Measurements from ENCODE around the gene C2CD4D. TPM values are rescaled to one million over a fixed set of nuclear protein-coding genes. Genes with fewer than 3 reads are reported as not detected.

C2CD4D gene
- total and polyA plus RNA-seq, 2 of the 13 experiments (the other 11 are each of a cell fraction or from before 2014, with no cell fraction given): not detected

GRCh38 chr1:151853411-151853943 is 13.9 kb upstream of the C2CD4D start, which contains the start of gene THEM5:
THEM5 (minus strand) TSS chr1:151853712; CDS start chr1:151853565, 147 bp downstream.
- TF ChIP-seq STAT5B (CRISPR knock-in tag; IDR thresholded peaks at IDR 0.05) (no peak), ZHX2 (IDR thresholded peaks at IDR 0.05; ENCODE audit: low read depth) (no peak), ZHX2 (CRISPR knock-in tag; IDR thresholded peaks at IDR 0.05; ENCODE audit: borderline replicate concordance) (no peak), ELK4 (CRISPR knock-in tag; IDR thresholded peaks at IDR 0.05; ENCODE audit: borderline replicate concordance) (no peak), ZFP62 (CRISPR knock-in tag; IDR thresholded peaks at IDR 0.05) (no peak), SMARCE1 (IDR thresholded peaks at IDR 0.05; ENCODE audit: borderline replicate concordance) (no peak), SNRNP70 (IDR thresholded peaks at IDR 0.05; ENCODE audit: low read depth, low read length) (no peak), ZFP36 (IDR thresholded peaks at IDR 0.05; ENCODE audit: borderline replicate concordance, low read depth, low read length, partially characterized antibody) (no peak), HDAC2 (CRISPR knock-in tag; IDR thresholded peaks at IDR 0.05) (no peak), ZNF235 (CRISPR knock-in tag; IDR thresholded peaks at IDR 0.05; ENCODE audit: borderline replicate concordance) (no peak)

More at GRCh38 chr1:151853411-151853943, 13.9 kb upstream of the C2CD4D start, which contains the start of gene THEM5:
- H2AFZ ChIP-seq (ENCODE audit: low read length): no peak within 1 kb of the TSS
- no peaks in the 10 kb centered on the region for H3K4me1 ChIP-seq (ENCODE audit: insufficient read depth, low read length)
- DNase-seq (ENCODE audit: low spot score) (no peak), ATAC-seq (no peak), FAIRE-seq (no peak)
- H3K9ac ChIP-seq (ENCODE audit: insufficient read depth, low read depth, low read length): no peak within 1 kb of the TSS
- no TSS peak for BruUV-seq (replicated peaks)
- POLR2A ChIA-PET: no interaction called here
- no peaks in the 10 kb centered on the region for H3K9me3 ChIP-seq (ENCODE audit: low read length)
- no peaks in the 10 kb centered on the region for H3K79me2 ChIP-seq (ENCODE audit: insufficient read depth, low read length)
- in situ Hi-C loops (cut with HindIII; ENCODE audit: extremely low pct_ligation_motif_present, low pct_unique_long_range_greater_than_20kb): no loop called here
- no peak within 1 kb of the TSS for H3K4me2 ChIP-seq (ENCODE audit: low read depth, low read length)
- CTCF ChIA-PET (ENCODE audit: low intra/inter-chr PET ratio, low total read pairs): no interaction called here
- 0% methylated on average over 4 of the region's 5 CpGs for WGBS (ENCODE audit: low lambda C conversion rate)
- intact Hi-C loops (cut with micrococcal nuclease; ENCODE audit: unreplicated experiment): no loop called here
- no peaks in the 10 kb centered on the region for H3K36me3 ChIP-seq (replicated peaks in 1 of 2; ENCODE audit: control insufficient read depth in 1 of 2, insufficient read depth in 2 of 2, low read length in 2 of 2)
- peaks cover 6 to 41% of the 10 kb centered on the region in 2 experiments; a peak in 3 of 5 replicates for H3K27me3 ChIP-seq (ENCODE audit: control insufficient read depth in 1 of 2, insufficient read depth in 2 of 2, low read length in 2 of 2)
- H3K4me3 ChIP-seq (replicated peaks in 1 of 3; ENCODE audit: insufficient read depth in 1 of 3, low read depth in 2 of 3, low read length in 3 of 3): no peak within 1 kb of the TSS
- H4K20me1 ChIP-seq (ENCODE audit: insufficient read depth, low read length): no peaks in the 10 kb centered on the region
- H3K27ac ChIP-seq (ENCODE audit: extremely low read length, insufficient read depth, low read length): no peak within 1 kb of the TSS

All from HepG2 (cell line).